SK-N-SH (cell line): Measurements from ENCODE around the gene HSPA1L. TPM values are rescaled to one million over a fixed set of nuclear protein-coding genes. Genes with fewer than 3 reads are reported as not detected.

Experiments
- CTCF ChIA-PET: fragments of 300-600, 350-600 bp; formaldehyde crosslinking; extraction: SDS; loops from one replicate; lab custom pipeline; 2021; lab: Yijun Ruan, JAX
- POLR2A ChIA-PET: fragments of 350-600 bp; sonication (Branson Sonifier 250); formaldehyde crosslinking; extraction: SDS; loops from one replicate; lab custom pipeline; 2020; ENCODE audit warnings: antibody characterized with exemption, inconsistent platforms; lab: Yijun Ruan, JAX
- DNase-seq: peaks from one replicate; pipeline ENCODE4 v3.0.0; 2012
- H2AFZ ChIP-seq: fragments of 200-600 bp; sonication (generic); 2 replicates; pipeline ENCODE4 v1.8.1; 2016; ENCODE audit warnings: antibody characterized with exemption, mild to moderate bottlenecking, low read depth
- H3F3A ChIP-seq: fragments of 200-600 bp; sonication (generic); replicated peaks from 2 replicates; pipeline ENCODE3; 2016; ENCODE audit warnings: antibody characterized with exemption, mild to moderate bottlenecking; ENCODE audit not compliant: insufficient read depth
- H3K27ac ChIP-seq, 2 experiments: fragments of 200-500 bp in 1 of 2; fragments of 200-600 bp in 1 of 2; sonication (Bioruptor generic) in 1 of 2; sonication (generic), shearing (Covaris generic) in 1 of 2; 2 replicates each; pipeline versions ENCODE4 v1.5.1 to v1.6.1; 2014 to 2016; ENCODE audit warnings: low read depth in 2 of 2, inconsistent platforms in 1 of 2, low read length in 1 of 2, mild to moderate bottlenecking in 1 of 2, mixed read lengths in 1 of 2
- H3K27me3 ChIP-seq: fragments of 200-600 bp; sonication (generic), shearing (Covaris generic); 2 replicates; pipeline ENCODE4 v1.6.1; 2016; ENCODE audit warnings: mixed run types; ENCODE audit not compliant: insufficient read depth
- H3K36me3 ChIP-seq, 2 experiments: fragments of 200-500 bp in 1 of 2; fragments of 200-600 bp in 1 of 2; sonication (Bioruptor generic) in 1 of 2; sonication (generic) in 1 of 2; replicated peaks in 1 of 2; 2 replicates each; pipeline versions ENCODE3 to v1.5.1; 2014 to 2016; ENCODE audit warnings: low read length in 1 of 2, mild to moderate bottlenecking in 1 of 2; ENCODE audit not compliant: insufficient read depth in 2 of 2, control insufficient read depth in 1 of 2
- H3K4me1 ChIP-seq, 2 experiments: fragments of 200-500 bp in 1 of 2; fragments of 200-600 bp in 1 of 2; sonication (Bioruptor generic) in 1 of 2; sonication (generic), shearing (Covaris generic) in 1 of 2; 2 replicates each; pipeline versions ENCODE4 v1.5.1 to v1.6.1; 2014 to 2016; ENCODE audit warnings: low read depth in 1 of 2, low read length in 1 of 2, mixed run types in 1 of 2; ENCODE audit not compliant: insufficient read depth in 2 of 2, control insufficient read depth in 1 of 2
- H3K4me2 ChIP-seq: fragments of 200-600 bp; sonication (generic), shearing (Covaris generic); 2 replicates; pipeline ENCODE4 v1.6.1; 2017; ENCODE audit warnings: mixed run types
- H3K4me3 ChIP-seq, 2 experiments: fragments of 200-500 bp in 1 of 2; fragments of 200-600 bp in 1 of 2; sonication (Bioruptor generic) in 1 of 2; sonication (generic), shearing (Covaris generic) in 1 of 2; 2 replicates each; pipeline versions ENCODE4 v1.5.1 to v1.8.1; 2014 to 2016; ENCODE audit warnings: low read depth in 2 of 2, inconsistent platforms in 1 of 2, low read length in 1 of 2, mild to moderate bottlenecking in 1 of 2, mixed read lengths in 1 of 2, moderate library complexity in 1 of 2
- H3K79me2 ChIP-seq: fragments of 200-600 bp; sonication (generic); 2 replicates; pipeline ENCODE4 v1.8.1; 2017; ENCODE audit warnings: mild to moderate bottlenecking; ENCODE audit not compliant: insufficient read depth
- H3K9ac ChIP-seq: fragments of 200-600 bp; sonication (generic); 2 replicates; pipeline ENCODE4 v1.6.1; 2017; ENCODE audit warnings: mixed run types
- H3K9me2 ChIP-seq: fragments of 200-600 bp; sonication (generic); 2 replicates; pipeline ENCODE4 v1.6.1; 2017; ENCODE audit warnings: mixed run types
- H3K9me3 ChIP-seq: fragments of 200-600 bp; sonication (generic); 2 replicates; pipeline ENCODE4 v1.6.1; 2017; ENCODE audit warnings: mixed run types, mild to moderate bottlenecking, moderate library complexity
- H4K20me1 ChIP-seq: fragments of 200-600 bp; sonication (generic); 2 replicates; pipeline ENCODE4 v1.6.1; 2017; ENCODE audit warnings: mild to moderate bottlenecking, mixed run types; ENCODE audit not compliant: insufficient read depth
- CTCF ChIP-seq: fragments of 200-600 bp; sonication (generic); IDR thresholded peaks from 2 replicates; pipeline ENCODE4 v1.6.1; 2017; ENCODE audit warnings: antibody characterized with exemption, mild to moderate bottlenecking, moderate library complexity
- EZH2phosphoT487 ChIP-seq: fragments of 200-600 bp; sonication (generic); IDR thresholded peaks from 2 replicates; pipeline ENCODE4 v1.6.1; 2017; ENCODE audit warnings: low read depth, mixed run types, mild to moderate bottlenecking, antibody characterized with exemption, moderate library complexity, borderline replicate concordance
- FOXM1 ChIP-seq: IDR thresholded peaks from 2 replicates; pipeline ENCODE4 v1.4.0; 2012; ENCODE audit warnings: low read depth, mild to moderate bottlenecking
- GABPA ChIP-seq: IDR thresholded peaks from 2 replicates; pipeline ENCODE4 v1.4.0; 2012; ENCODE audit warnings: low read depth, mild to moderate bottlenecking
- GATA2 ChIP-seq: sonication (generic); formaldehyde crosslinking; IDR thresholded peaks from 2 replicates; pipeline ENCODE4 v1.5.0; 2020; ENCODE audit warnings: mild to moderate bottlenecking, missing genetic modification reagents
- JUND ChIP-seq: IDR thresholded peaks from 2 replicates; pipeline ENCODE4 v1.4.0; 2012
- MXI1 ChIP-seq: IDR thresholded peaks from 2 replicates; pipeline ENCODE4 v1.6.1; 2012; ENCODE audit warnings: mild to moderate bottlenecking, low read depth, low read length, improper control_type of control experiment
- PBX3 ChIP-seq: IDR thresholded peaks from 2 replicates; pipeline ENCODE4; 2012
- REST ChIP-seq: IDR thresholded peaks from 2 replicates; pipeline ENCODE4 v1.6.1; 2012; ENCODE audit warnings: mild to moderate bottlenecking, low read depth, low read length, moderate library complexity
- RFX5 ChIP-seq: IDR thresholded peaks from 2 replicates; pipeline ENCODE4 v1.6.1; 2012; ENCODE audit warnings: mild to moderate bottlenecking, improper control_type of control experiment, low read length
- TEAD4 ChIP-seq: IDR thresholded peaks from 2 replicates; pipeline ENCODE4 v1.4.0; 2012; ENCODE audit warnings: mild to moderate bottlenecking, borderline replicate concordance; ENCODE audit not compliant: insufficient read depth
- ZBTB33 ChIP-seq: IDR thresholded peaks from 2 replicates; pipeline ENCODE4 v1.4.0; 2012; ENCODE audit warnings: low read depth, borderline replicate concordance
- WGBS: methylation state at CpG from one replicate; pipeline ENCODE4 v1.1.6; 2017; ENCODE audit warnings: low lambda C conversion rate; 5-methylcytosine and 5-hydroxymethylcytosine counted together
- polyA plus RNA-seq, 3 experiments: library from polyadenylated mRNA; depleted of rRNA; stranded (reverse); fragments of >200 nt; gene quantifications; 2 replicates each; pipeline ENCODE4 v1.2.3, GENCODE V29; 2012

Gene HSPA1L
- polyA plus RNA-seq, 1 of the 3 experiments (the other 2 are of a cell fraction) = 0.69 TPM

- Histone ChIP-seq H3K4me1 (peaks cover 0 to 8% of the 10 kb centered on the region in 2 experiments; a peak in 1 of 4 replicates), H3K4me3 (no peak overlapping the region), H2AFZ (no peak overlapping the region), H3K27ac (no peak overlapping the region), H3F3A (peaks cover 2% of the 10 kb centered on the region), H3K9me2 (no peaks in the 10 kb centered on the region), H3K79me2 (no peaks in the 10 kb centered on the region), H3K36me3 (no peaks in the 10 kb centered on the region), H3K27me3 (no peaks in the 10 kb centered on the region), H3K9ac (no peak overlapping the region), H3K9me3 (no peaks in the 10 kb centered on the region), H3K4me2 (no peak overlapping the region), H4K20me1 (no peaks in the 10 kb centered on the region)
- ChIA-PET POLR2A (no interaction called here), CTCF (no interaction called here)
- TF ChIP-seq MXI1 (no peak), JUND (no peak), GABPA (no peak), ZBTB33 (no peak), TEAD4 (no peak), EZH2phosphoT487 (no peak), PBX3 (no peak), REST (no peak)
- WGBS = 86% methylated on average over 3 of the region's 4 CpGs
- no peak for DNase-seq
Measured at GRCh38 chr6:31764198-31764597, 50.9 kb downstream of the HSPA1L start.

GRCh38 chr6:31763619-31763940 lies 51.5 kb downstream of the HSPA1L start:
- no peak overlapping the region for H3K4me3 ChIP-seq
- no peaks in the 10 kb centered on the region for H3F3A ChIP-seq
- H3K27ac ChIP-seq = no peak overlapping the region
- no peaks in the 10 kb centered on the region for H3K36me3 ChIP-seq
- POLR2A ChIA-PET = no interaction called here
- CTCF ChIA-PET = interaction anchor here (1.0 kb wide), 1 partner anchor 28 kb away, joined by 5 read pairs; no protein-coding TSS in a partner anchor
- no peak overlapping the region for H3K4me2 ChIP-seq
- no peak overlapping the region for H2AFZ ChIP-seq
- no peaks in the 10 kb centered on the region for H3K79me2 ChIP-seq
- 42% methylated on average over 1 of the region's 1 CpG for WGBS
- H3K9me2 ChIP-seq = no peaks in the 10 kb centered on the region
- H3K9ac ChIP-seq = no peak overlapping the region
- no peak for DNase-seq
- no peaks in the 10 kb centered on the region for H3K9me3 ChIP-seq
- H4K20me1 ChIP-seq = no peaks in the 10 kb centered on the region
- H3K27me3 ChIP-seq = no peaks in the 10 kb centered on the region
- H3K4me1 ChIP-seq = peaks cover 0 to 8% of the 10 kb centered on the region in 2 experiments; a peak in 1 of 4 replicates
- TF ChIP-seq MXI1 = no peak
- TF ChIP-seq FOXM1 = no peak
- no peak for TF ChIP-seq GATA2 (CRISPR knock-in tag)
- no peak for TF ChIP-seq RFX5
- TF ChIP-seq CTCF = no peak
